OCI-LY1 (cell line): ENCODE measurements around the gene GJB2.

Experiments
- CTCF ChIP-seq: fragments of 200-600 bp; sonication (generic), shearing (Covaris generic); IDR thresholded peaks from 2 replicates; pipeline ENCODE4 v1.5.1; 2017; ENCODE audit warnings: mild to moderate bottlenecking, antibody characterized with exemption, low read length, moderate library complexity, mixed read lengths
- EZH2 ChIP-seq: fragments of 200-600 bp; sonication (generic), shearing (Covaris generic); IDR thresholded peaks from 2 replicates; pipeline ENCODE4 v1.8.0; 2017; ENCODE audit warnings: borderline replicate concordance, mixed run types, mild to moderate bottlenecking, antibody characterized with exemption, low read length, moderate library complexity, mixed read lengths

- no peak for TF ChIP-seq CTCF
- no peak for TF ChIP-seq EZH2
Measured at GRCh38 chr13:20148501-20149183, 44.1 kb downstream of the GJB2 start.
